ENCODE data around the gene IGSF9B. TPM values are rescaled to one million over a fixed set of nuclear protein-coding genes. Genes with fewer than 3 reads are reported as not detected.

The IGSF9B gene
- total RNA-seq, 1 experiment from 2014 or later, result 10.1 TPM

GRCh38 chr11:133896642-133897330 lies 60.0 kb downstream of the IGSF9B start:
- Histone ChIP-seq H3K4me1 (ENCODE audit: insufficient read depth, low read length, poor library complexity, severe bottlenecking) (no peaks in the 10 kb centered on the region), H3K9me3 (ENCODE audit: low read depth, low read length, poor library complexity, severe bottlenecking) (no peaks in the 10 kb centered on the region), H3K36me3 (ENCODE audit: insufficient read depth, low read length, poor library complexity, severe bottlenecking) (no peaks in the 10 kb centered on the region), H3K27me3 (replicated peaks; ENCODE audit: insufficient read depth, low read depth, low read length, poor library complexity) (no peaks in the 10 kb centered on the region), H3K4me3 (ENCODE audit: low read depth, low read length, poor library complexity, severe bottlenecking) (no peak overlapping the region), H3K27ac (ENCODE audit: low read depth, low read length, poor library complexity, severe bottlenecking) (no peak overlapping the region)
- POLR2A ChIA-PET (ENCODE audit: low non-redundant PET), result no interaction called here
- no TSS peak for BruUV-seq (replicated peaks)
- no peak for DNase-seq (ENCODE audit: low spot score)
- CTCF ChIA-PET, result no interaction called here
- TF ChIP-seq CTCF (conservative IDR thresholded peaks at IDR 0.05; ENCODE audit: low read depth, low read length) (no peak), EZH2 (IDR thresholded peaks at IDR 0.05; ENCODE audit: borderline replicate concordance, low read depth, low read length, poor library complexity, severe bottlenecking) (no peak)
- intact Hi-C loops (cut with micrococcal nuclease; ENCODE audit: unreplicated experiment), result no loop called here

- ChIA-PET CTCF (no interaction called here), POLR2A (ENCODE audit: low non-redundant PET) (no interaction called here)
- no peaks in the 10 kb centered on the region for H3K9me3 ChIP-seq (ENCODE audit: low read depth, low read length, poor library complexity, severe bottlenecking)
- BruUV-seq (replicated peaks), result no TSS peak
- intact Hi-C loops (cut with micrococcal nuclease; ENCODE audit: unreplicated experiment), result no loop called here
- H3K4me1 ChIP-seq (ENCODE audit: insufficient read depth, low read length, poor library complexity, severe bottlenecking), result no peaks in the 10 kb centered on the region
- no peaks in the 10 kb centered on the region for H3K36me3 ChIP-seq (ENCODE audit: insufficient read depth, low read length, poor library complexity, severe bottlenecking)
- H3K27me3 ChIP-seq (replicated peaks; ENCODE audit: insufficient read depth, low read depth, low read length, poor library complexity), result no peaks in the 10 kb centered on the region
- DNase-seq (ENCODE audit: low spot score), result no peak
- no peak overlapping the region for H3K4me3 ChIP-seq (ENCODE audit: low read depth, low read length, poor library complexity, severe bottlenecking)
- H3K27ac ChIP-seq (ENCODE audit: low read depth, low read length, poor library complexity, severe bottlenecking), result no peak overlapping the region
- TF ChIP-seq CTCF (conservative IDR thresholded peaks at IDR 0.05; ENCODE audit: low read depth, low read length), result no peak
- TF ChIP-seq EZH2 (IDR thresholded peaks at IDR 0.05; ENCODE audit: borderline replicate concordance, low read depth, low read length, poor library complexity, severe bottlenecking), result no peak
These were observed 60.7 kb downstream of the IGSF9B start for GRCh38 chr11:133896028-133896427.

- ChIA-PET CTCF (no interaction called here), POLR2A (ENCODE audit: low non-redundant PET) (no interaction called here)
- TF ChIP-seq CTCF (conservative IDR thresholded peaks at IDR 0.05; ENCODE audit: low read depth, low read length) (no peak), EZH2 (IDR thresholded peaks at IDR 0.05; ENCODE audit: borderline replicate concordance, low read depth, low read length, poor library complexity, severe bottlenecking) (no peak)
- BruUV-seq (replicated peaks), result no TSS peak
- DNase-seq (ENCODE audit: low spot score), result no peak
- intact Hi-C loops (cut with micrococcal nuclease; ENCODE audit: unreplicated experiment), result no loop called here
- H3K27ac ChIP-seq (ENCODE audit: low read depth, low read length, poor library complexity, severe bottlenecking), result no peak overlapping the region
- H3K4me1 ChIP-seq (ENCODE audit: insufficient read depth, low read length, poor library complexity, severe bottlenecking), result no peaks in the 10 kb centered on the region
- H3K36me3 ChIP-seq (ENCODE audit: insufficient read depth, low read length, poor library complexity, severe bottlenecking), result no peaks in the 10 kb centered on the region
- no peak overlapping the region for H3K4me3 ChIP-seq (ENCODE audit: low read depth, low read length, poor library complexity, severe bottlenecking)
- H3K9me3 ChIP-seq (ENCODE audit: low read depth, low read length, poor library complexity, severe bottlenecking), result no peaks in the 10 kb centered on the region
- H3K27me3 ChIP-seq (replicated peaks; ENCODE audit: insufficient read depth, low read depth, low read length, poor library complexity), result no peaks in the 10 kb centered on the region
These were observed 61.2 kb downstream of the IGSF9B start for GRCh38 chr11:133895551-133895950.
